Fibroblast of the aortic adventitia (primary cell): ENCODE measurements around the gene STAT3. TPM values are rescaled to one million over a fixed set of nuclear protein-coding genes. Genes with fewer than 3 reads are reported as not detected.

ENCODE experiments used
- DNase-seq: peaks from one replicate; pipeline ENCODE4 v3.0.0-alpha.2; 2010; ENCODE audit warnings: low read depth
- H3K4me3 ChIP-seq: 2 replicates; pipeline ENCODE4 v1.5.1; 2011; ENCODE audit warnings: low read depth, mild to moderate bottlenecking, control low read depth, low read length, moderate library complexity
- CTCF ChIP-seq: IDR thresholded peaks from 2 replicates; pipeline ENCODE4 v1.5.1; 2011; ENCODE audit warnings: mild to moderate bottlenecking, low read length, control low read depth, inconsistent platforms; ENCODE audit not compliant: insufficient read depth
- total RNA-seq: library from RNA; depleted of rRNA; stranded (reverse); fragments of >200 nt; gene quantifications from 2 replicates; pipeline ENCODE4 v1.2.3, GENCODE V29; 2012; ENCODE audit warnings: low replicate concordance

Gene STAT3
- total RNA-seq, 1 donor, result 137 TPM

GRCh38 chr17:42291129-42291528, 97.1 kb downstream of the STAT3 start:
- TF ChIP-seq CTCF, result no peak
- DNase-seq, result no peak
- no peak overlapping the region for H3K4me3 ChIP-seq

- no peak overlapping the region for H3K4me3 ChIP-seq
- DNase-seq, result no peak
- no peak for TF ChIP-seq CTCF
Measured at GRCh38 chr17:42290577-42290976, 97.7 kb downstream of the STAT3 start.

GRCh38 chr17:42289611-42290181, 98.5 kb downstream of the STAT3 start:
- no peak for DNase-seq
- no peak for TF ChIP-seq CTCF

GRCh38 chr17:42288803-42289610, 99.2 kb downstream of the STAT3 start:
- DNase-seq, result no peak

More at GRCh38 chr17:42289611-42290181, 98.5 kb downstream of the STAT3 start:
- no peak overlapping the region for H3K4me3 ChIP-seq

GRCh38 chr17:42287977-42288802, 100.1 kb downstream of the STAT3 start, which contains the start of gene STAT5A:
STAT5A (plus strand) TSS chr17:42288498; CDS start chr17:42289412, 914 bp downstream.
- peak within 1 kb of the TSS; percentile 65 for H3K4me3 ChIP-seq
- TF ChIP-seq CTCF, result no peak
- DNase-seq, result peak; percentile 84

More at GRCh38 chr17:42288803-42289610, 99.2 kb downstream of the STAT3 start:
- TF ChIP-seq CTCF, result no peak
- H3K4me3 ChIP-seq, result peak overlapping the region; percentile 65

- peak overlapping the region; percentile 65 for H3K4me3 ChIP-seq
- peak; percentile 33 for DNase-seq
Measured at GRCh38 chr17:42287305-42287976, 100.8 kb downstream of the STAT3 start.

More at GRCh38 chr17:42287305-42287976, 100.8 kb downstream of the STAT3 start:
- no peak for TF ChIP-seq CTCF
